Brain microvascular endothelial cell (primary cell): ENCODE data around the gene RBM19.

ENCODE experiments used
- DNase-seq: peaks from one replicate; pipeline ENCODE4 v3.0.0-alpha.2; 2020
- H3K27ac ChIP-seq: fragments of 250-450 bp; sonication (Bioruptor Pico); 2 replicates; pipeline ENCODE4 v1.5.1; 2020; ENCODE audit warnings: mild to moderate bottlenecking, moderate library complexity
- H3K27me3 ChIP-seq: fragments of 250-450 bp; sonication (Bioruptor Pico); replicated peaks from 2 replicates; pipeline ENCODE4 v1.5.1; 2020; ENCODE audit warnings: mild to moderate bottlenecking
- H3K36me3 ChIP-seq: fragments of 250-450 bp; sonication (Bioruptor Pico); replicated peaks from 2 replicates; pipeline ENCODE4 v1.5.1; 2020; ENCODE audit warnings: mild to moderate bottlenecking
- H3K4me3 ChIP-seq: 2 replicates; pipeline ENCODE4 v1.5.1; 2011; ENCODE audit warnings: low read depth, mild to moderate bottlenecking, control low read depth, low read length, moderate library complexity
- in situ Hi-C: cut with HindIII; loops from 2 replicates; pipeline ENCODE4 v1.10.0; 2017; ENCODE audit warnings: low sequenced_read_pairs, low pct_ligation_motif_present
- TF ChIP-seq, protein P1 (sequence below): IDR thresholded peaks from 2 replicates; pipeline ENCODE4 v1.5.1; 2011; ENCODE audit warnings: low read depth, mild to moderate bottlenecking, moderate library complexity, low read length, control low read depth, inconsistent platforms; ENCODE audit errors: missing control alignments

The RBM19 gene

DNA sequence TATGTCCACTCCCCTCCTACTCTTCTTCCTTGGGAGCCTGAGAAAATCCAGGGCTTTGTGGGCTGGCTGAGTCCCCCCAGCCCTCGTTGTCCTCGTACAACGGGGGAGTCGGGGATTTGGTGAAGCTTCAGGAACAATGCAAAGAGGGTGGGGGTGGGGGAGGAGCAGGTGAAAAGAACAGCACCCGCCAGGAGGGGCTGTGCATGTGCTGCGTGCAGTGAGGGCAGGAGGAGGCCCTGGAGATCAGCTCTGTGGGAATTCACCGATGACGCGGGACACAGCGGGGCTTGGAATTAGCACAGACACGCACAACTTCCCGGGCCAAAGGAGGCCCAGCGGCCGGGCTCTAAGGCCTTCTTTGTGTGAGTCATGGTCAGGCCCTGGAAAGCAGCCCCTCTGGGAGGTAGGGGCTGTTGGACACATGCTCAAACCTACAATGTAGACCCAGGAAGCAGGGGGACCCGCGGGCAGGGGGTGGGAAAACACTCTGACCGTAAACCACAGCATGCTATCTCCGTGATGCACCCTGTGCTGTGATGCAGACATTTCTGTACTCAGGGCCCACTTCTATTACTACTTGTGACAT is 32.8 kb downstream of the RBM19 start:
- in situ Hi-C loops, result no loop called here
- Histone ChIP-seq H3K36me3 (peaks cover 10% of the 10 kb centered on the region), H3K4me3 (no peak overlapping the region), H3K27ac (peak overlapping the region; percentile 65), H3K27me3 (no peaks in the 10 kb centered on the region)
- TF ChIP-seq, protein P1, sequence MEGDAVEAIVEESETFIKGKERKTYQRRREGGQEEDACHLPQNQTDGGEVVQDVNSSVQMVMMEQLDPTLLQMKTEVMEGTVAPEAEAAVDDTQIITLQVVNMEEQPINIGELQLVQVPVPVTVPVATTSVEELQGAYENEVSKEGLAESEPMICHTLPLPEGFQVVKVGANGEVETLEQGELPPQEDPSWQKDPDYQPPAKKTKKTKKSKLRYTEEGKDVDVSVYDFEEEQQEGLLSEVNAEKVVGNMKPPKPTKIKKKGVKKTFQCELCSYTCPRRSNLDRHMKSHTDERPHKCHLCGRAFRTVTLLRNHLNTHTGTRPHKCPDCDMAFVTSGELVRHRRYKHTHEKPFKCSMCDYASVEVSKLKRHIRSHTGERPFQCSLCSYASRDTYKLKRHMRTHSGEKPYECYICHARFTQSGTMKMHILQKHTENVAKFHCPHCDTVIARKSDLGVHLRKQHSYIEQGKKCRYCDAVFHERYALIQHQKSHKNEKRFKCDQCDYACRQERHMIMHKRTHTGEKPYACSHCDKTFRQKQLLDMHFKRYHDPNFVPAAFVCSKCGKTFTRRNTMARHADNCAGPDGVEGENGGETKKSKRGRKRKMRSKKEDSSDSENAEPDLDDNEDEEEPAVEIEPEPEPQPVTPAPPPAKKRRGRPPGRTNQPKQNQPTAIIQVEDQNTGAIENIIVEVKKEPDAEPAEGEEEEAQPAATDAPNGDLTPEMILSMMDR, result peak; percentile 29
- peak; percentile 89 for DNase-seq

DNA sequence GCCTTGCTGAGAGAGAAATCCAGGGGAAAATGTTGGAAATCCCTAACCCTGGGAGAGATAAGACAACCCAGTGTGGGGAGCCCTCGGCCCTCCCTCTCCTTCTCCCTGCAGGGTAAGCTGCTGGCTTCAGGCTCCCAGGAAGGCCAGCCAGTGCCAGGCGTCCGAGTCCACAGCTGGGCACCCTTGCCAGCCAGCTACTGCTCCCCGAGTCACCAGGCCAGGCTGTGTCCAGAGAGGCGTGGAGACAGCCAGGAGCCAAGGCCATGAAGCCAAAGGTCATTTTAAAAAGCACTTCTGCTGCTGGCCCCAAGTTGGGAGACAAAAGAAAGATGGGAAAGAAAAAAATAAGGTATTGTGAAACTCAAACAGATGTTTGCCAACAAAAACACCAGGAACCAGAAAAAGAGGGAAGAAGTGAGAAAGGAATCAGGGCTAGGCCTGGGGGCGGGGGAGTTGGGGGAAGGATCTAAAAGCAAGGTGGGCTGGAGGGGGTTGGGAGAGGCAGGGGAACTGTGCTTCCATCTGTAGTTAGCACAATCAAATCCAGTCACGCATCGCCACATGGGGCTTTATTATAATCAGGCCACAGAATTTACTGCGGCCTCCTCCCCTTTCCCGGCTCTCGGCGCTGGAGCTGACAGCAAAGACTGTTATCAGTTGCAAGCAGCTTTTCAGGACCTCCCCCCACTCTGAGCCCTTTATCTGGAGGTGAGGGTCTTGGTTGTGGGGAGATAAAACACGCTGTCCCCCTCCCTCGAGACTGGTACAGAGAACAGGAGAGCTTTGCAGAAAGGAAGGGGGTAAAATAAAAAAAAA is 33.5 kb downstream of the RBM19 start:
- peaks cover 10% of the 10 kb centered on the region for H3K36me3 ChIP-seq
- peak; percentile 7 for DNase-seq
- H3K4me3 ChIP-seq, result no peak overlapping the region
- peak overlapping the region; percentile 65 for H3K27ac ChIP-seq
- TF ChIP-seq, protein P1, result no peak
- no peaks in the 10 kb centered on the region for H3K27me3 ChIP-seq
- in situ Hi-C loops, result no loop called here

DNA sequence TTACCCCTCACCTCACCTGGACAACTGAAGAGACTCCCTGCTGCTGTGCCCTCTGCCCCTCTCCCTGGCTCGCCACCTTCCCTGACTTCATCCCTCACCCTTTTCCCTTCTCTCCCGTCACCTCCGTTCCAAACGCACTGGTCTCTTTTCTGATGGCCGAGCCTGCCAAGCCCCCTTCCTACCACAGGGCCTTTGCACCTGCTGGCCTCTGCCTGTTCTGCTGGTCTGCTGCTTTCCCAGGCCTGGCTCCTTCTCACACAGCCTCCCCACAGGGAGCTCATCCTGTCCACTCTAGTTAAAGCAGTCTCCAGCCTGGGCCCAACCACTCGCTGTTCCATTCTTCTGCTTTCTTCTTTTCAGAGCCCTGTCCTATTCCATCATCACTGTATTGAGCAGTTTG is 34.6 kb downstream of the RBM19 start:
- no peaks in the 10 kb centered on the region for H3K27me3 ChIP-seq
- TF ChIP-seq, protein P1, result no peak
- H3K4me3 ChIP-seq, result no peak overlapping the region
- no peak for DNase-seq
- peaks cover 12% of the 10 kb centered on the region for H3K36me3 ChIP-seq
- in situ Hi-C loops, result no loop called here
- H3K27ac ChIP-seq, result no peak overlapping the region

DNA sequence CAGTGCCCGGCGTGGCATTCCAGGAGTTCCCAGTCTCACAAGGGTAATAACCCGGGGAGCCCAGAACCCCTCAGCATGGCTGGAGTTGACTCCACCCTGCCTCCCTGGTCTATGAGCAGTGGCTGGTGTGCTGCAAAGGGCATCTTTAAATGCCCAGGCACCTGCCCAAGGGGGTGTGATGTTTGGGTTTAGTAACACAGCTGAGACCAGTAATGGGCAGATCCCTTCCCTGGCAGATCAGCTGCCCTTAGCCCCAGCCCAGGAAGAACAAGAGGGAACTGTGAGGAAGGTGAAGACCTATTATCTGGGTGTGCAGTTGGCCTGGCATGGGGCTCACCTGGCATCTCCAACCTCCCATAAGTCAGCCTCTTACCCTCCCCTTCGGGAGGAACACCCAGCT is 35.9 kb downstream of the RBM19 start:
- Histone ChIP-seq H3K27me3 (no peaks in the 10 kb centered on the region), H3K36me3 (peaks cover 9% of the 10 kb centered on the region), H3K27ac (no peak overlapping the region), H3K4me3 (no peak overlapping the region)
- TF ChIP-seq, protein P1, result no peak
- DNase-seq, result no peak
- in situ Hi-C loops, result no loop called here

DNA sequence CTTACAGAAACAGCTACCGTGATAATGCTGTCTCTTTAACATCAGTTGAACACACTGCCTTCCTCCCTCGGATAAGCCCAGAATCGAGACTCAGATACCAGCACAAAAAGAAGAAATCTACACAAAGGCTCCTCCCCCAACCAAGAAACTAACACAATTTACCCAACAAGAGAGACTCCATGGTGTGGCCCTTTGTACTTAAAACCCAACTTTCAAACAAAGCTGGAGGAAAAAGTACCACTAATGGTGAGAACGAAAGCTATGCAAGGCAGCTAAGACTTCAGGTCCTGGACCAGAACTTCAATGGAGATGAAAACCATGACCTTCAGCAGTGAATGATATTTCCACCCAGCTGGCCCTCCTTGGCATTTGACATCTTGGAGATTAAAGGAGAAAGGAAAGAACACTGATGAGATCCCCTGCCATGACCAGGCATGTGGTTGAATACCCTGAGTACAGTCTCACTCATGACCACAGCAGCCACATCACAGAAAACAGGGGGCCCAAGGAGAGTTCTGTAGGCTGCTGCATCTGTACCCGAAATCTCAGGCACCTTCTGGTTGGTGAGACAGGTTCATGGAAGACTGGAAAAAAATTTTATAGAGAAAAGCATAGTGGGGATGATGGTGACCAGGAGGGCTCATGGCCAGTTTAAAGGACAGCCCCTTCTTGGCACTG is 36.7 kb downstream of the RBM19 start:
- peaks cover 8% of the 10 kb centered on the region for H3K36me3 ChIP-seq
- in situ Hi-C loops, result no loop called here
- H3K27ac ChIP-seq, result no peak overlapping the region
- no peak overlapping the region for H3K4me3 ChIP-seq
- TF ChIP-seq, protein P1, result no peak
- H3K27me3 ChIP-seq, result no peaks in the 10 kb centered on the region
- no peak for DNase-seq
